HL-60 (cell line): ENCODE measurements around the gene SLC35F5.

Experiments used
- DNase-seq, 2 experiments: peaks; one replicate each; pipeline ENCODE4 v3.0.0-alpha.2; 2010 to 2020; ENCODE audit warnings: low read depth in 1 of 2, low spot score in 1 of 2
- H3K27ac ChIP-seq: fragments of 250-450 bp; sonication (Bioruptor Pico); replicated peaks from 2 replicates; pipeline ENCODE4 v1.5.1; 2020; ENCODE audit warnings: mild to moderate bottlenecking, moderate library complexity
- H3K27me3 ChIP-seq: fragments of 250-450 bp; sonication (Bioruptor Pico); 2 replicates; pipeline ENCODE4 v1.5.1; 2021; ENCODE audit warnings: mild to moderate bottlenecking, moderate library complexity; ENCODE audit not compliant: insufficient read depth, poor library complexity, severe bottlenecking
- H3K4me3 ChIP-seq: replicated peaks from 2 replicates; pipeline ENCODE4 v1.5.1; 2011; ENCODE audit warnings: mild to moderate bottlenecking, control low read depth, low read length; ENCODE audit not compliant: insufficient read depth
- CTCF ChIP-seq: IDR thresholded peaks from one replicate; pipeline ENCODE4 v1.5.1; 2011; ENCODE audit warnings: low read length, control low read depth, inconsistent platforms; ENCODE audit not compliant: insufficient read depth
- GABPA ChIP-seq: IDR thresholded peaks from 2 replicates; pipeline ENCODE4 v1.6.1; 2012; ENCODE audit warnings: low read depth
- POLR2AphosphoS5 ChIP-seq: IDR thresholded peaks from 2 replicates; pipeline ENCODE4 v1.6.1; 2012; ENCODE audit warnings: low read depth
- REST ChIP-seq: IDR thresholded peaks from 2 replicates; pipeline ENCODE4 v1.6.1; 2012; ENCODE audit warnings: low read depth; ENCODE audit not compliant: insufficient replicate concordance
- SPI1 ChIP-seq: IDR thresholded peaks from 2 replicates; pipeline ENCODE4 v1.6.1; 2012; ENCODE audit warnings: low read depth, mild to moderate bottlenecking, borderline replicate concordance

SLC35F5 gene

GRCh38 chr2:113768770-113769169, 12.3 kb upstream of the SLC35F5 start:
- no peak for TF ChIP-seq GABPA

GRCh38 chr2:113767811-113768460, 11.5 kb upstream of the SLC35F5 start:
- Histone ChIP-seq H3K4me3 (no peak overlapping the region), H3K27ac (no peak overlapping the region), H3K27me3 (no peaks in the 10 kb centered on the region)
- DNase-seq, result no peak
- TF ChIP-seq POLR2AphosphoS5, result no peak
- no peak for TF ChIP-seq GABPA
- no peak for TF ChIP-seq SPI1
- TF ChIP-seq REST, result no peak
- TF ChIP-seq CTCF, result no peak

More at GRCh38 chr2:113768770-113769169, 12.3 kb upstream of the SLC35F5 start:
- H3K4me3 ChIP-seq, result no peak overlapping the region
- no peak overlapping the region for H3K27ac ChIP-seq
- DNase-seq, result no peak
- no peaks in the 10 kb centered on the region for H3K27me3 ChIP-seq

GRCh38 chr2:113765276-113765675, 8.8 kb upstream of the SLC35F5 start:
- H3K27me3 ChIP-seq, result no peaks in the 10 kb centered on the region
- no peak overlapping the region for H3K4me3 ChIP-seq
- no peak overlapping the region for H3K27ac ChIP-seq
- DNase-seq, result peak in 1 of 2 experiments; percentile 8
- peak; percentile 18; the same call in 1 of the 2 replicates for TF ChIP-seq SPI1
- TF ChIP-seq CTCF, result no peak
- no peak for TF ChIP-seq POLR2AphosphoS5
- no peak for TF ChIP-seq REST
- TF ChIP-seq GABPA, result no peak

GRCh38 chr2:113762377-113763118, 6.1 kb upstream of the SLC35F5 start:
- no peak overlapping the region for H3K4me3 ChIP-seq
- DNase-seq, result no peak
- H3K27me3 ChIP-seq, result no peaks in the 10 kb centered on the region
- H3K27ac ChIP-seq, result no peak overlapping the region
- TF ChIP-seq GABPA (no peak), REST (no peak), CTCF (no peak), SPI1 (no peak), POLR2AphosphoS5 (no peak)
